IPS-15b (cell line): Measurements from ENCODE around the gene IFNGR2.

Experiments used
- H3K27me3 ChIP-seq: one replicate; pipeline ENCODE4 v1.6.1; 2013; ENCODE audit warnings: low read length; ENCODE audit not compliant: control insufficient read depth, insufficient read depth
- H3K36me3 ChIP-seq: one replicate; pipeline ENCODE4 v1.6.1; 2013; ENCODE audit warnings: low read length; ENCODE audit not compliant: control insufficient read depth, insufficient read depth
- H3K4me1 ChIP-seq: one replicate; pipeline ENCODE4 v1.6.1; 2013; ENCODE audit warnings: mild to moderate bottlenecking, low read length; ENCODE audit not compliant: control insufficient read depth, insufficient read depth
- H3K4me3 ChIP-seq: one replicate; pipeline ENCODE4 v1.5.1; 2013; ENCODE audit warnings: low read depth, low read length
- H3K9ac ChIP-seq: one replicate; pipeline ENCODE4 v1.6.1; 2013; ENCODE audit warnings: low read depth, mild to moderate bottlenecking, low read length
- H3K9me3 ChIP-seq: one replicate; pipeline ENCODE4 v1.6.1; 2013; ENCODE audit warnings: mild to moderate bottlenecking, low read length; ENCODE audit not compliant: control insufficient read depth, insufficient read depth

The IFNGR2 gene

DNA sequence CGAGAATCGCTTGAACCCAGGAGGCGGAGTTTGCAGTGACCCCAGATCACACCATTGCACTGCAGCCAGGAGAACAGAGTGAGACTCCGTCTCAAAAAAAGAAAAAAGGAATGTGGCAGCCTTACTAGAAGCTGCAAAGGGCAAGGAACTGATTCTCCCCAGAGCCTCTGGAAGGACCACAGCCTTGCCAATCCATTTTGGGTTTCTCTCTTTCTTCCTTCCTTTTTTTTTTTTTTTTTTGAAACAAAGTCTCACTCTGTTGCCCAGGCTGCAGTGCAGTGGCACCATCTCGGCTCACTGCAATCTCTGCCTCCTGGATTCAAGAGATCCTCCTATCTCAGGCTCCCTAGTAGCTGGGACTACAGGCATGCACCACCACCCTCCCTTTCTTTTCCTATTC, 9.9 kb upstream of the IFNGR2 start:
- no peaks in the 10 kb centered on the region for H3K36me3 ChIP-seq
- no peak overlapping the region for H3K9ac ChIP-seq
- H3K27me3 ChIP-seq = no peaks in the 10 kb centered on the region
- no peak overlapping the region for H3K4me3 ChIP-seq
- H3K4me1 ChIP-seq = peaks cover 2% of the 10 kb centered on the region
- no peaks in the 10 kb centered on the region for H3K9me3 ChIP-seq

DNA sequence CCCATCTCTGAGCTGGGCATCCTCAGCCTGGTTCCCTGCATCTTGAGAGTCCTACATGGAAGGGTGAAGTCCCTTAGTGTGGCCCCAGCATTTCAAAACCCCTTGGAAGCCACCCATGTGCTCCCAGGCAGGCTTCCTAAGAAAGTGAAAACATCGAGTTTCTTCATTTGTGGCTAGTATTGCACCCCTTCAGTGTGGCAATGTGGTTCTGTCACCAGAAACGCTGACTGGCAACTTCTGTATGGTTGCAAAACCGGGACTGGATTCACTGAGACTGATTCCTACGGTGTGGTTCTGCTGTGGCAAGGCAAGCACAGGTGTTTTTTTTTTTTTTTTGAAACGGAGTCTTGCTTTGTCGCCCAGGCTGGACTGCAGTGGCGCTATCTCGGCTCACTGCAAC, 9.0 kb upstream of the IFNGR2 start:
- Histone ChIP-seq H3K9me3 (no peaks in the 10 kb centered on the region), H3K4me1 (peaks cover 2% of the 10 kb centered on the region), H3K36me3 (no peaks in the 10 kb centered on the region), H3K4me3 (no peak overlapping the region), H3K27me3 (no peaks in the 10 kb centered on the region), H3K9ac (no peak overlapping the region)

DNA sequence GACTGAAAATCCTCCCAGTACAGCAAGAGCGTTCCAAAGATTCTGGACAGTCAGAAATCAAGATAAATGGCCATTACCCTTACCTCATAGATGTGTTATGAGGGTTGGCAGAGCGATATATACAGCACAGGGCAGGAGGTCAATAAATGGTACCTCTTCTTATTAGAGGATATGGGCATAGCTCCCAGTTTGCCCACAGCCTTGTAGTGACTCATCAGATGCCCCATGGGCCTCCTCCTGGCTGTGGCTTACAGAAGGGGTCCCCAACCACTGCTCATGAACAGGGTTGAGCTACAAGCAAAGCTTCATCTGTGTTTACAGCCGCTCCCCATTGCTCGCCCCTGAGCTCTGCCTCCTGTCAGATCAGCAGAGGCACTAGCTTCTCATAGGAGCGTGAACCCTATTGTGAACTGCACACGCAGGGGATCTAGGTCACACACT, 7.3 kb upstream of the IFNGR2 start:
- no peak overlapping the region for H3K9ac ChIP-seq
- no peak overlapping the region for H3K4me3 ChIP-seq
- H3K27me3 ChIP-seq = no peaks in the 10 kb centered on the region
- no peaks in the 10 kb centered on the region for H3K9me3 ChIP-seq
- H3K4me1 ChIP-seq = peaks cover 2% of the 10 kb centered on the region
- H3K36me3 ChIP-seq = no peaks in the 10 kb centered on the region

DNA sequence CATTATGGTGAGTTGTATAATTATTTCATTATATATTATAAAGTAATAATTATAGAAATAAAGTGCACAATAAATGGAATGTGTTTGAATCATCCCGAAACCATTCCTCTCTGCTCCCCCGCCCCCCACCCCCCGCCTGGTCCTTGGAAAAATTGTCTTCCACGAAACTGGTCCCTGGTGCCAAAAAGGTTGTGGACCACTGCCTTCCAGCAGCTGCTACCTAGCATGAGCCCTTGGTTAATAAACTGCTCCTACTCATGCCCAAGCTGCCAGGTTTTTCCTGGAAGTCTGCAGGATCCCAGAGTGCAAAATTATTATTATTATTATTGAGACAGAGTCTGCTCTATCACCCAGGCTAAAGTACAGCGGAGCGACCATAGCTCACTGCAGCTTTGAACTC, 6.8 kb upstream of the IFNGR2 start:
- H3K4me1 ChIP-seq = peaks cover 2% of the 10 kb centered on the region
- H3K9me3 ChIP-seq = no peaks in the 10 kb centered on the region
- H3K36me3 ChIP-seq = no peaks in the 10 kb centered on the region
- no peak overlapping the region for H3K4me3 ChIP-seq
- H3K9ac ChIP-seq = no peak overlapping the region
- H3K27me3 ChIP-seq = no peaks in the 10 kb centered on the region

DNA sequence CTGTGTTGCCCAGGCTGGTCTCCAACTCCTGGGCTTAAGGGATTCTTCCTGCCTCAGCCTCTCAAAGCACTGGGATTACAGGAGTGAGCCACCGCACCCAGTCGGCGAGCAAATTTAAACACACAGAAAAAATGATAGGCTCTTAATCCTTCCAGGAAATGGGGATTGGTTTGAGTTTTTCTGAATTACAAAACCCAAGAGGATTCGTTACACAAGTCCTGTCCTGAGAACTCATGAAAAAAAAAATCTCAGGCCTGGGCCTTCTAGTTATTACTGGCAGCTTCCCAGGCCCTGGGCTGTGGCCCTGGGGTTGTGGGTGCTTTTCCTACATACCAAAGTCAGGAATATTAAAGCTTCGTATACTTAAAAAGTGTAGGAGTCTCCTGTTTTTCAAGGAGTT, 6.3 kb upstream of the IFNGR2 start:
- Histone ChIP-seq H3K9me3 (no peaks in the 10 kb centered on the region), H3K4me3 (no peak overlapping the region), H3K4me1 (peaks cover 2% of the 10 kb centered on the region), H3K9ac (no peak overlapping the region), H3K27me3 (no peaks in the 10 kb centered on the region), H3K36me3 (no peaks in the 10 kb centered on the region)

DNA sequence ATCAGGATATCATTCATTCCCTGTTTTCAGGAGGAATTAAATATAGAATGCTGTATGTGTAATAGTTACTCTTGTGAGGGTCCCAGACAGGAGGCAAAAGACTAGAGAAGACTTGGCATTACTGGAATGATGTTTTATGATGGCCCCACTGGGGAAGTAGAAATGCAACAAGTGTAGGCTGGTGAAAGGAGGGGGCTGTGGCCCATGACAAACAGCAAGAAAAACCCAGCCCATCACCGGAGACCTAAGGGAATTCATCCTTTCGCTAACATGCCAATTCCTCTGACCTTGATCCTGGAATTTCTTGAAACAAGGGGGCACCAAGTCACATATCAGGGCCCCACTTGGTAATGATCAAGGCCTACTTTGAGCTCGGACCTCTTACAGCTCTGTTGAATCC, 5.5 kb upstream of the IFNGR2 start:
- Histone ChIP-seq H3K4me3 (no peak overlapping the region), H3K9me3 (no peaks in the 10 kb centered on the region), H3K27me3 (no peaks in the 10 kb centered on the region), H3K4me1 (no peaks in the 10 kb centered on the region), H3K36me3 (no peaks in the 10 kb centered on the region), H3K9ac (no peak overlapping the region)

DNA sequence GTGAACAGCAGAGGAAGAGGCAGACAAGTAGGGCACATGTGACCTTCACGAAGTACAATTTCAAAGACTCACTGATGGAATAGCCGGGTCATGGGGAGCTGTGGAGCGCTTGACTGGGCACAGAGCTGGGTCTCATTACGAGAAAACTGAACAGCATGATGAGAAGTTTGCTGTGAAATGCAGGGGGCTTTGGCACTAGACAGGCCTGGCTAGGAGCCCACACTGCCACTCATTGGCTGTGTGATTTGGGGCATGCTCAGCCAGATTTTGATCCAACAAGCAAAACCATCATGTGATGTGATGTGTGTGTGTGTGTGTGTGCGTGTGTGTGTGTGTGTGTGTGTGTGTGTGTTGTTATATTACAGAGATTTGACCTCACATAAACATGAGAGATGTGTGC, 4.9 kb upstream of the IFNGR2 start:
- H3K4me1 ChIP-seq = no peaks in the 10 kb centered on the region

DNA sequence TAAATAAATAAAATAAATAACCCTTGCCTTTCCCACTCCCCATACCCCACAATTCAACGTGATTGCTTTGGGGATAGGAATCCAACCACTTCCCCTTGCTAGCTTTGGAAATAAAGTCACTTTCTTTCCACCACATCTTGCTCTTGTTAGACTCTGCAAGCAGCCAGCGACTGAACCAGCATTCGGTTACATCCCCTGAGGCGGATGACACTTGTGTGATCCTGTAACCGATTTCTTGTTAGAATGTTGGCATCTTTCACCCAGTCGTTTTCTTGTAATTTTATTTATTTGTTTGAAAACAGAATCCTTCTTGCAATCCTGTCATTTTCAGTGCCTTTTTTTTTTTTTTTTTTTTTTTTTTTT, 1.6 kb upstream of the IFNGR2 start:
- H3K4me1 ChIP-seq = peaks cover 3% of the 10 kb centered on the region

More for the DNA sequence above, 4.9 kb upstream of the IFNGR2 start:
- Histone ChIP-seq H3K9ac (no peak overlapping the region), H3K36me3 (no peaks in the 10 kb centered on the region), H3K27me3 (no peaks in the 10 kb centered on the region), H3K9me3 (no peaks in the 10 kb centered on the region), H3K4me3 (no peak overlapping the region)

DNA sequence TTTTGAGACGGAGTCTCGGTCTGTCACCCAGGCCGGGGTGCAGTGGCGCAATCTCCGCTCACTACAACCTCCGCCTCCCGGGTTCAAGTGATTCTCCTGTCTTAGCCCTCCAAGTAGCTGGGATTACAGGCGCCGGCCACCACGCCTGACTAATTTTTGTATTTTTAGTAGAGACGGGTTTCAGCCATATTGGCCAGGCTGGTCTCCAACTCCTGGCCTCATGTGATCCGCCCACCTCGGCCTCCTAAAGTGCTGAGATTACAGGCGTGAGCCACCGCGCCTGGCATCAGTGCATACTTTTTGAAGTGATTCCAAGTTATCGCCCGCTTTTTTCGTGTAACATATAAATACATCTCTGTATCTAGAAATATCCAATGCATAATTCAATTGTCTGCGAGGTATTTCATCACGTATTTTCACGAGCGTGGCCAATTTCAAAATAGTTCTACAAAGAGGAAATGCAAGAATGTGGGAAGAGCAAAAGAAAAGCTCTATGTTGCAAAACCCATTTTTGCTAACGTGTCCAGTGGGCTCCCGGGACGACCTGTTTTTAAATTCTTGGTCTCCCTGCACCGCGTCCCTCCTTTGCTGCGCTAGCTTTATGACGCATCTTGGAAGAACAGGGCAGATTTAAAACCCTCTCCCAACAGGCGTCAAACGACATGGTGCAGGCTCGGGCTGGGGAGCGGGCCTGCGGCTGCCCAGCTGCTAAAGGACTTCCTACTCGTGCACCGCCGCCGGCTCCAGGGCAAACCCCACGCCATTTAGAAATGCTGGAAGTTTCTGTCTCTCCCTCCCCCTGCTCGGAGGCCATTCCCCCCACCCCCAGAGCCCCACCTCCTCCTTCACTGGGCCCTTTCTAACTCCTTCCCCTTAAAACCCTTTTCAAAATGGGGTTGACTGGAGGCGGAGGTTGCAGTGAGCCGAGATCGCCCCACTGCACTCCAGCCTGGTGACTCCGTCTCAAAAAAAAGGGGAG, 923 bp upstream of the IFNGR2 start:
- Histone ChIP-seq H3K4me1 (peaks cover 3% of the 10 kb centered on the region), H3K9ac (no peak overlapping the region), H3K27me3 (no peaks in the 10 kb centered on the region), H3K4me3 (peak overlapping the region; percentile 30), H3K36me3 (no peaks in the 10 kb centered on the region), H3K9me3 (no peaks in the 10 kb centered on the region)

More for the DNA sequence above, 1.6 kb upstream of the IFNGR2 start:
- no peak overlapping the region for H3K4me3 ChIP-seq
- H3K36me3 ChIP-seq = no peaks in the 10 kb centered on the region
- H3K27me3 ChIP-seq = no peaks in the 10 kb centered on the region
- H3K9ac ChIP-seq = no peak overlapping the region
- no peaks in the 10 kb centered on the region for H3K9me3 ChIP-seq

DNA sequence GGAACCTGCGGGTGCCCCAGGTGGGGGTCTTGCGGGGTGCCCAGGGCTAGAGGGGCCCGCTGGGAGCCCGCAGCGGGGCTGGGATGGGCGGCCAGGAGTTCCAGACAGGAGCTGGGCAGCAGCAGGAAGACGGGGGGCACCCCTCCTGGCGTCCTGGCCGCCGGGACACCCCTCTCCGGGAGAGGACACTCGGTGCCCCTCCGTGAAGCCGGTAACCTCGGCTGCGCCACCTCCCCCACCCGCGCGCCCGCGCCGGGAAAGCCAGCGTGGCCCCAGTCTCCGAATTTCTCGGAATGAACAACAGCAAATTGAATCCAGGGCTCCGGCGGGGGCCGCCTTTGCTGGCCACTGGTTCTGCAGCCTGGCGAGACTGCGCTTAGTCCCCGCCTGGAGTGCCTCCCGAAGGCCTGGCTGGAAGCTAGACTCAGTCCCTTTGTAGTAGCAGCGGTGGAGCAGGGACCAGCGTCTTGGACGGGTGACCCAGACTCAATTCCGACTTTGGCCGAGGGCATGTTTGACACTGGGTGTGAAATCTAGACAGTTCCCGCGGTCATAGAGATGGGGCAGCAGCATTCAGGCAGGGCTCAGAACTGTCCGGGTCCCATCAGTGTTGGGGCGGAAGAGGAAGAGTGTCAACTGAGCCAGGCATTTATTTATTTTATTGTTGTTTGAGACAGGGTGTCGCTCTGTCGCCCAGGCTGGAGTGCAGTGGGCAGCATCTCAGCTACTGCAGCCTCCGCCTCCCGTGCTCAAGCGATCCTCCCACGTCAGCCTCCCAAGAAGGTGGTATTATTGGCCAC, 773 bp downstream of the IFNGR2 start:
- Histone ChIP-seq H3K9me3 (no peaks in the 10 kb centered on the region), H3K9ac (peak overlapping the region; percentile 51), H3K4me1 (peaks cover 3% of the 10 kb centered on the region), H3K36me3 (no peaks in the 10 kb centered on the region), H3K4me3 (peak overlapping the region; percentile 76), H3K27me3 (no peaks in the 10 kb centered on the region)

DNA sequence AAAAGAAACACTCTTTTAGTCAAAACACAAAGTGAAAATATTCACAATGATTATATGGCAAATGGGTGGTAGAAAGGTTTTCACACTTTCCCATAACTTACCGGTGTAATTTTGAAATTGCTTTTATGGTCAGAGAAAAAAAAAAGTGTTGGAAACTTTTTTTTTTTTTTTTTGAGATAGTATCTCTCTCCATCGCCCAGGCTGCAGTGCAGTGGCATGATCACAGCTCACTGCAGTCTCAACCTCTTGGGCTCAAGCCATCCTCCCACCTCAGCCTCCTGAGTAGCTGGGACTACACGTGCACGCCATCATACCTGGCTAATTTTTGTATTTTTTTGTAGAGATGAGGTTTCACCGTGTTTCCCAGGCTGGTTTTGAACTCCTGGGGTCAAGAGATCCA, 3.3 kb downstream of the IFNGR2 start:
- Histone ChIP-seq H3K4me1 (peaks cover 3% of the 10 kb centered on the region), H3K4me3 (no peak overlapping the region), H3K9ac (no peak overlapping the region), H3K27me3 (no peaks in the 10 kb centered on the region), H3K9me3 (no peaks in the 10 kb centered on the region), H3K36me3 (peaks cover 5% of the 10 kb centered on the region)
